Measurements from ENCODE around the gene CPT1C. TPM values are rescaled to one million over a fixed set of nuclear protein-coding genes. Genes with fewer than 3 reads are reported as not detected.
A peak's percentile ranks its signal among the peaks of the same experiment; 100 is the strongest.

CPT1C gene
- total RNA-seq (2014; rRNA removed; shearing (Covaris generic); ENCODE audit: low replicate concordance), result not detected in 2 replicates

- Histone ChIP-seq H3K4me3 (no peak within 1 kb of the TSS), H3K36me3 (peaks cover 14% of the 10 kb centered on the region), H3K9me3 (no peaks in the 10 kb centered on the region), H3K27me3 (no peaks in the 10 kb centered on the region)
- DNase-seq, result no peak
Measured at GRCh38 chr19:49690656-49691242, at the start of gene CPT1C. Gene CPT1C (plus strand): TSS chr19:49691116. CDS start chr19:49692253, 1,137 bp downstream.

- peak within 1 kb of the TSS; percentile 98 for H3K4me3 ChIP-seq
- H3K36me3 ChIP-seq, result peaks cover 34% of the 10 kb centered on the region
- H3K27me3 ChIP-seq, result no peaks in the 10 kb centered on the region
- DNase-seq, result peak; percentile 100
- H3K9me3 ChIP-seq, result no peaks in the 10 kb centered on the region
Measured at GRCh38 chr19:49641688-49642491, 49.0 kb upstream of the CPT1C start, which contains the start of gene SCAF1. Gene SCAF1 (plus strand): TSS chr19:49642209. CDS start chr19:49645027, 2,818 bp downstream.

- no peak for DNase-seq
- Histone ChIP-seq H3K36me3 (peaks cover 41% of the 10 kb centered on the region), H3K9me3 (no peaks in the 10 kb centered on the region), H3K27me3 (no peaks in the 10 kb centered on the region), H3K4me3 (peak overlapping the region; percentile 98)
Measured at GRCh38 chr19:49642492-49643035, 48.4 kb upstream of the CPT1C start.

- peaks cover 43% of the 10 kb centered on the region for H3K36me3 ChIP-seq
- H3K4me3 ChIP-seq, result peak overlapping the region; percentile 98
- no peaks in the 10 kb centered on the region for H3K27me3 ChIP-seq
- no peaks in the 10 kb centered on the region for H3K9me3 ChIP-seq
- DNase-seq, result no peak
Measured at GRCh38 chr19:49643466-49643865, 47.5 kb upstream of the CPT1C start.

GRCh38 chr19:49645592-49645991 lies 45.3 kb upstream of the CPT1C start:
- no peak for DNase-seq
- Histone ChIP-seq H3K4me3 (no peak overlapping the region), H3K9me3 (no peaks in the 10 kb centered on the region), H3K27me3 (no peaks in the 10 kb centered on the region), H3K36me3 (peaks cover 63% of the 10 kb centered on the region)

GRCh38 chr19:49645995-49646394 lies 44.9 kb upstream of the CPT1C start:
- Histone ChIP-seq H3K27me3 (no peaks in the 10 kb centered on the region), H3K9me3 (no peaks in the 10 kb centered on the region), H3K4me3 (no peak overlapping the region), H3K36me3 (peaks cover 64% of the 10 kb centered on the region)
- no peak for DNase-seq

GRCh38 chr19:49646586-49646985 lies 44.3 kb upstream of the CPT1C start:
- no peak for DNase-seq
- Histone ChIP-seq H3K4me3 (no peak overlapping the region), H3K36me3 (peaks cover 67% of the 10 kb centered on the region), H3K9me3 (no peaks in the 10 kb centered on the region), H3K27me3 (no peaks in the 10 kb centered on the region)

- Histone ChIP-seq H3K27me3 (no peaks in the 10 kb centered on the region), H3K9me3 (no peaks in the 10 kb centered on the region), H3K36me3 (peaks cover 77% of the 10 kb centered on the region), H3K4me3 (no peak overlapping the region)
- DNase-seq, result no peak
Measured at GRCh38 chr19:49651029-49651819, 39.7 kb upstream of the CPT1C start.

- no peak overlapping the region for H3K4me3 ChIP-seq
- H3K36me3 ChIP-seq, result peaks cover 77% of the 10 kb centered on the region
- no peaks in the 10 kb centered on the region for H3K27me3 ChIP-seq
- no peak for DNase-seq
- H3K9me3 ChIP-seq, result no peaks in the 10 kb centered on the region
Measured at GRCh38 chr19:49651820-49652550, 38.9 kb upstream of the CPT1C start.

- Histone ChIP-seq H3K9me3 (no peaks in the 10 kb centered on the region), H3K27me3 (no peaks in the 10 kb centered on the region), H3K4me3 (no peak overlapping the region), H3K36me3 (peaks cover 76% of the 10 kb centered on the region)
- no peak for DNase-seq
Measured at GRCh38 chr19:49652551-49653465, 38.1 kb upstream of the CPT1C start.

- H3K9me3 ChIP-seq, result no peaks in the 10 kb centered on the region
- peaks cover 81% of the 10 kb centered on the region for H3K36me3 ChIP-seq
- H3K27me3 ChIP-seq, result no peaks in the 10 kb centered on the region
- no peak overlapping the region for H3K4me3 ChIP-seq
- DNase-seq, result no peak
Measured at GRCh38 chr19:49653466-49653806, 37.5 kb upstream of the CPT1C start.

GRCh38 chr19:49654581-49654980 lies 36.3 kb upstream of the CPT1C start:
- no peak overlapping the region for H3K4me3 ChIP-seq
- no peak for DNase-seq
- peaks cover 83% of the 10 kb centered on the region for H3K36me3 ChIP-seq
- H3K27me3 ChIP-seq, result no peaks in the 10 kb centered on the region
- H3K9me3 ChIP-seq, result no peaks in the 10 kb centered on the region

GRCh38 chr19:49655570-49656455 lies 35.1 kb upstream of the CPT1C start:
- peaks cover 83% of the 10 kb centered on the region for H3K36me3 ChIP-seq

GRCh38 chr19:49656456-49657109 lies 34.3 kb upstream of the CPT1C start:
- peaks cover 83% of the 10 kb centered on the region for H3K36me3 ChIP-seq
- no peaks in the 10 kb centered on the region for H3K9me3 ChIP-seq
- H3K27me3 ChIP-seq, result no peaks in the 10 kb centered on the region
- no peak for DNase-seq
- H3K4me3 ChIP-seq, result no peak overlapping the region

More at GRCh38 chr19:49655570-49656455, 35.1 kb upstream of the CPT1C start:
- Histone ChIP-seq H3K9me3 (no peaks in the 10 kb centered on the region), H3K27me3 (no peaks in the 10 kb centered on the region), H3K4me3 (no peak overlapping the region)
- DNase-seq, result no peak

Measured in MG63 (cell line).